CD4-positive, alpha-beta T cell treated with Interleukin-4 for 1 hour (primary cell): ENCODE results near the gene MEX3C.

ENCODE experiments used
- DNase-seq, 2 donors: peaks; one replicate each; pipeline ENCODE4 v3.0.0-alpha.2; 2020 to 2022

MEX3C gene

DNA sequence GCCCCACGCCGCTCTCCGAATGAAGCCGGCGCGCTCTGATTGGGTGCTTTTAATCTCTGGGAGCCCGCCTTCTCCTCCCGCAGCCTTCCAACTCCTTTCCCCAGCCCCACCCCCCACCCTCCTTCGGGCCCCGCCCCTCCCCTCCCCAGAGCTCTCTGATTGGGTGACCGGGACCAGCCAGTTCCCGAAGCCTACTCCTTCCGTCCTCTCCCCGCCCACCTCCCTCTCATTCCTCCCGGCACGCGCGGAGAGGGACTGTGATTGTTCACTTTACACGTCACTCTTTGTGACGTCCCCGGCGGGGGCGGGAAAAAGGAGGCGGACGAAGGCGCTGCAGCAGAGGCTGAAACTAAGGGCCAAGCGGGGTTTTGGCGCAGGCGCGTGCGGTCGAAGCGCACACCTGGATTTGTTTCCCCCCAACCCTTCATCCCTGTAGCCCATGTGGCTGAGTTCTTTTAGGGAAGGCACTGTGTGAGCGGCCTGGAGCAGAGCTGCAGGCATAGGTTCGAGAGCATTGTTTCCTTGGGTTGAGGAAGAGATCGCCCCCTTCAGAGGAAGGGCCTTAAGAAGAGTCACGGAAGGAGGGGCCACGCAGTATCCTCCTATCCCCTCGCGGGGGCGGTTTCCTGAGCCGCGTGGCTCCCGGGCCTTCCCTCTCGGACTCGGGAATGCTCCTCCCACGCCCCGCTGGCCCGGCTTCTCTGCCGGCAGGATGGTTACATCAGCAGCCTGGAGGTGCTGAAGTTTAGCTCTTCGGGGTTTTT is at the start of gene MEX3C:
TSS of gene MEX3C (minus strand) at position 21 of the 764 bp plus-strand sequence. CDS start 361 bp downstream, outside the sequence.
- peak; percentile 99 for DNase-seq

DNA sequence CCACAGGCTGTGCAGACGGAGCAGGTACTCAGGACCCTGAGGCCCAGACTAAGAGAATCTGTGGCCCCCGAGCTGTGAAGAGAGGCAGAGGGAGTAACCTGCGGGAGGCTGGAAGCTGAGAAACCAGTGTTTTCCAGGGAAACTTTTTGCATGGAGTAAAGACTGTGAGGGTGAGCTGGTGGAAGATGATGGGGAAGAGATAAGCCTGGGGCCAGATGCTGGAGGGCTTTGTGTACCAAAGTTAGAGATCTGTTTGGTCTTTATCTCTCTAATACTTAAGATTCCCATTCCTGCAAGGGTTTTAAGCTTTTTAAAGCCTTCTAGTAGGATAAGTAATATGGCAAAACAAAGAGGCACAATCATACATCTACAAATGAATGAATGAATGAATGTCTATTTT is 43.7 kb upstream of the MEX3C start:
- DNase-seq = no peak

DNA sequence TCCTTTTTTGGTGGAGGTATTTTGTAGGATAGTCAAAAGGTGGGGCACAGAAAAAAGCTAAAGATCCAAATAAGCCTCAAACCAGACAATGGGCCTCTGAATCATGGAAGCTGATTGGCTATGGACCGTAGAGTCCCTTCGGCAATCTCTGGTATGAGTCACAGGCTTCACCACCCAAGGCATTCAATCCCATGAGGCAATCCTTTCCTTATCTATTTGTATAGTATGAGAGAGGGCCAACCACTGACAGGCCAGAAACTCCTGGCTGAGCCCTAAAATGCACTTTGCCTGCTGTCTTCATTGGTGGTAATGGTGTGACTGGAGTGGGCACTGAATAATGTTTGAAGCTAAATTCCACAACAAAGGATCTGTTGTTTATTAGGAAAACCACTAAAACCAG is 38.7 kb upstream of the MEX3C start:
- no peak for DNase-seq

DNA sequence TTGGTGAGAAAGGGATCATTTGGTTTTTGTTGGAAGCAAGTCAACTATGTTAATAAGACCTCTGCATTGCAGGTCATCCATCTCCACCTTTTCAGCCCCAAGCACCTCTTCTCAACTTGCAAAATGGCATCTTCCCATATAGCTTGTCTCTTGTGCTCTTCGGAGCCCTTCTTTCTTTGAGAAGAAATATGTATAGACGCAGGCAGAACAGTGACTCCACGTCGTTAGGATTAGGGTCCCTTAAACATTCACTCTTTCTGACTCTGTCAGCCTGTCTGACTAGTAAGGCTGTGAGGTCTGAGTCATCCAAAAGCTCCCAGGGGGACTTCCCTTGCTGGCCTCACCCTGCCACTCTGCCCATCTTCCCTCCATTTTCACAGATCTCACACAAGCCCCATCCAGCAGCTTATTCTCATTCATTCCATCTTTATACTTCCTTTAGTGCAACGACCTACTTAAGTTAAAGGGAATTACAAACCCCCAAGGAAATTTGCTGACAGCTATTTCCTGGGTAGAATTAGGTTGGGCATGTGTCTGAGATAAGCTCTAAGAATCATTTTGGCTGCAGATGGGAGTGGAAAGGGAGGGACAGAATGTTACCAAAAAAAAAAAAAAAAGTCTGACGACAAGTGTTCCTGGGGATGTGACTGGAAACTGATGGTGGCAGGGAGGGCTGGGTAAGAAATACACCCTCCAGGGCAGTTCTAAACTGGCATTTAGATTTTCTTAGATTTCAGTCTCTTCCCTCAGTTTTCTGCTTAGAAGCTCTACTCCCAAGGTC is 37.7 kb upstream of the MEX3C start:
- DNase-seq = no peak

DNA sequence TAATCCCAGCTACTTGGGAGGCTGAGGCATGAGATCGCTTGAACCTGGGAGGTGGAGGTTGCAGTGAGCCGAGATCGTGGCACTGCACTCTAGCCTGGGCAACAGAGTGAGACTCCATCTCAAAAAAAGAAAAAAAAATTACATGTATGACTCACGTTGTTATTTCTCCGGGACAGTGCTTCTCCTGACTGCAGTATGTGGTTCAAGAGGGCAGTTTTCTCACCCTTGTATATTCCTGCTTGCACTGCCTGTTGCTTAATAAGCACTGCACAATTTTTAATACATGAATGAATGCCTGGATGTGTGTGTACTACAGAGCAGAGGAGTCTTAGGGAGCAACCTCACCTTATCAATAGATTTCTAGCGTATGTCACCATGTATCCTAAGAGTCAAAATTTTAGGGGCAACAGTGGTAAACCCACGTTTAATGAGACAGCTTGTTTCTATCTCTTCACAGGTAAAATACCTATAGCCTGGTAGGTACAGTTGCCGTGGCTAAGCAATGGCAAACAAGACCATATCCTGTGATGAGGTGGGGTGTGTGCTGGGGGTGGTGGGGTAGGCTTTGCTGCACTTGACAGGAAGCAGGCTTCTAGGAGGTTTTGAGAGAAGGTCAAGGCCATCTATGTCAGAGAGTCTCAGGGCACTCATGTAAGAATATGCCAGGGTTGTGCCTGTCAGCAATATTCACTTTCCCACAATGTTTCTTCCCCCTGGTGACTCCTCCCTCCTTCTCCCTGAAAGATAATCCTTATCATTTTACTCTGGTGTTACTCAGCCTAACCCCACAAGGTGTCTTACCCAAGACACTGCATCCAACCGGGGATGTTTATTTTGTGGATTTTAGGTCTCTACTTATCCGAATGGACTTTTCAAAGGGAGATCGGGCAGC is 36.9 kb upstream of the MEX3C start:
- no peak for DNase-seq

DNA sequence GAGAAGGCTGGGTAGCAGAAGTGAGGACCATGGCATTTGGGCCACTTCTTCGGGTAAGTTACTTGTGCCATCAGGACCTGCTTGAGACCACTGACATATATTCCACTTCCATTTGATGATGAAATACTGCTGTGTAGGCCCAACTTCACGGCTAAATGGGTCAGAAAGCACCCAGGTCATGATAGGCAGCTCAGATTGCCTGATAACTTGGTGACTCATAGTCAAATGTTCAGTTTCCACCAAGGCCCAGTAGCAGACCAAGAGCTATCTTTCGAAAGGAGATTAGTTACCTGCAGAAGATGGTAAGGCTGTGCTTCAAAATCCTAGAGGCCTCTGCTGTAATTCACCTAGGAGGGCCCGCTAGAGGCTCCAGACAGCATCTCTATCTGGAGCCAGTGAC is 31.8 kb upstream of the MEX3C start:
- no peak for DNase-seq

DNA sequence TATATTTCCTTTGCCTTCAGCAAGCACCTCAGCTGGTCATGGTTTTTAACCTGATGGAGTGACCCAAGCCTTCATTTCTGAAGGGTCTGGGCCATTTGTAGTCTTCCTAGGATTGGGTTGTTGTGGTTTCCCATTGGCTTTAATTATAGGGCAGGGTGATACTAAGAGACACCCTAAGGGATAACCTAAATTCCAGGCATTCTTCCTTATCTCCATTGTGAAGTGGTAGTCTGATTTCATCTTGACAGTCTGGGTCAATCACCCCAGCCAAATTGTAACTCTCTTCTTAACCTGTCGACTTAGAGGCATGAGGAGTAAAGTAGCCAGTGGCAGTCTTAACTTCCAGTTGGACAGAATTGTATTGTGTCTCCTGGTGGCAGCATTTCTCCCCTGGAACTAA is 30.2 kb upstream of the MEX3C start:
- no peak for DNase-seq

DNA sequence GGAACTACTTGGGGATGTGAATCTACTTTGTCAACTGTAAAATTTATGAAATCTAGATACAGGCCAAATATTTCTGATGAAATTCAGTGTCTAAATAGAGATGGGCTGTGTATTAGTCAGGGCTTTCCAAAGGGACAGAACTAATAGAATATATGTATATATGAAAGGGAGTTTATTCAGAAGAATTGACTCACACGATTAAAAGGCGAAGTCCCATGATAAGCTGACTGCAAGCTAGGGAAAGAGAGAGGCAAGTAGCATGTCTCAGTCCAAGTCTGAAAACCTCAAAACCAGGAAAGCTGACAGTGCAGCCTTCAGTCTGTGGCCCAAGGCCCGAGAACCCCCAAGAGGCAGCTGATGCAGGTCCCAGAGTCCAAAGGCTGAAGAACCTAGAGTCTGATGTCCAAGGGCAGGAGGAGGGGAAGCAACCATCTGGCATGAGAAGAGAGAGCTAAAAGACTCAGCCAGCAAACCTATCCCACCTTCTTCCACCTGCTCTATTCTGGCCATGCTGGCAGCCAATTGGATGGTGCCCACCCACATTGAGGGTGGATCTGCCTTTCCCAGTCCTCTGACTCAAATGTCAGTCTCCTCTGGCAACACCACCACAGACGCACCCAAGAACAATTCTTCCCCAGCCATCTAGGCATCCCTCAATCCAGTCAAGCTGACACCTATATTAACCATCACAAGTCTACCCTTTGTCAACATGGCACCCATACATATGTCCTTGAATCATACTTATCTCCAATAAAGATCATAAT is 29.3 kb upstream of the MEX3C start:
- DNase-seq = no peak

DNA sequence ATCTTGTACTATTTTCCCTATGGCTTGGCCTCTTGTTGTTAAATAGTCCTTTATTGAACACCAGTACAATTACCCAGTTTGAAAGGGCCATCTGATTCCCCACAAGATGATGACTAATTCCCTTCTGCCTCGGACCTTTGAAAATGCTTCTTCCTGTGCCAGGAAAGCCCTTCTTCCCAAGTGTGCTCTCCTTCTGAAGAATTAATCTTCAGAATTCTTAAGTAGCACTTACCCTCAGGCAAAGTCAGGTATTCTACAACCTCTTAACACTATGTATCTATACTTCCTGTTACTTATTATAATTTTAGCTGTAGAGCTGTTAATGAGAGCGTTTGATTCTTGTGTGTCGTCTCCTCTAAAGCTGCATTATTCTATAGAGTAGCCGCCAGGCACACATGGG is 28.6 kb upstream of the MEX3C start:
- no peak for DNase-seq

DNA sequence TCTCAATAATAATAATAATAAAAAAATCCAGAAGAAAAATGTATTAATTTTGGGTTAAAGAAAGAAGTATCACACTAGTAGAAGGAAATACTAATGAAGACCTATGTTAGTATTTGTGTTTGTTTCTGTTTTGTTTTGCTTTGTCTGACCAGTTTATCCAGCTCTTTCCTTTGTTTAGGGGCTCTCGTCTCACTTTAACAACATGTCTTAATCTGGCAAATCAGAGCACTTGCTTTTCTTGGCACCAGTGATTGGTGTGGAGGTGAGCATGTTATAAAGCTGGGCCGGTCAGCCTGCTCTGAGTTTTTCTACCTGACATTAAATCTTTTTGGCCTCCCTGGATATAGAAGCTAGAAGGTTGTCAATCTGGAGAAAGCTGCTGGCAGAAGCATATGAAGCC is 15.1 kb upstream of the MEX3C start:
- DNase-seq = no peak

DNA sequence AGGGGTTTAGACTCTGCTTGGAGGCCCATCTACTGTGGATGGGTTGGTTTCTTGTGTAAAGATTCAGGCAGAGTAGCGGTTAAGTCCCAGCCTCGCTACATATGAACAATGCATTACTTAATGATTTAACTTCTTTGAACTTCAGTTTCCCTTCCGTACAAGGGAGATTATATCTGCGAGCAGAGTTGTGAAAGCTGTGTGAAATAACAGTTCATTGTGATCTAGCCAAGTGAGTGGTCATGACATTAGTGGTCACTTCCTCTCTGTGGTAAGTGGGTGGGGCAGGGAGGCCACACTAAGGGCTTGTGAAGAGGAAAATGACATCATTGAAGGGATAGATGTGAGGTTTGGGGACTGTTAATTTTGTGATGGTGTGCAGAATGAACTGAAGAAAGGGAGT is 14.1 kb upstream of the MEX3C start:
- DNase-seq = peak; percentile 63 to 78

DNA sequence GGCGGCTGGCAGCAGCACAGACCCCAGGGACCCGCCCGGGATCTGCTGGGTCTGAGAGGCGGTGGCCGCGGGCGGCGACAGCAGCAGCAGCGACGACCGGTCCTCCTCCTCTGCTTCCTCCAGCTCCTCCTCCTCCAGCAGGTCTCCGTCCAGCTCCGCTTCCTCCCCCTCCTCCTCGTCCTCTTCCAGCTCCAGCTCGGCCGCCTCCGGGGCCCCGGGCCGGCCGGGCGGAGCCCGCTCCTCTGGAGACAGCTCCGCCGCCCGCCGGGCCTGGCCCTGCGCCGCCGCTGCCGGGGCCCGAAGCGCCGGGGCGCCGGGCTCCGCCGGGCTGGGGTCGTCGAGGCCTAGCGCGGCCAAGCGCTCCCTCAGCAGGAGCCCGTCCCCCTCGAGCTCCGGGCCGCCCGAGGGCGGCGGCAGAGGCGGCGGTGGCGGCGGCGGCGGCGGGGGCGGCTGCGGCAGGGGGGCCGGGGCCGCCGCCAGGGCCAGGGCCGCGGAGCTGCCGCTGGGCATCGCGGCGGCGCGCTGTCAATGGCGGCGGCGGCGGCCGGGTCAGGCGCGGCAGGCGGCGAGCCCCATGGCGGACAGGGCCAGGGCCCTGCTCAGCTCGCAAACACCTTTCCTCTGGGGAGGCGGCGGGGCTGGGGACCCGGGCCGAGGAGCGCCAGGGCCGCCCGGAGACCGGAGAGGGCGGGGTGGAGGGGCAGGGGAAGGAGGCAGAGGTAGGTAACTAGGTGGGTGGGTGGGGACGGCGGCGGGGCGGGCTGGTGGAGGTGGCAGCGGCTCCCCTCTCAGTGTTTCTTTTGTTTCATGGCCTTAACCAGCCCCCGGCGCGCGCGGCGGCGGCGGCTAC is 445 bp downstream of the MEX3C start:
- no peak for DNase-seq

DNA sequence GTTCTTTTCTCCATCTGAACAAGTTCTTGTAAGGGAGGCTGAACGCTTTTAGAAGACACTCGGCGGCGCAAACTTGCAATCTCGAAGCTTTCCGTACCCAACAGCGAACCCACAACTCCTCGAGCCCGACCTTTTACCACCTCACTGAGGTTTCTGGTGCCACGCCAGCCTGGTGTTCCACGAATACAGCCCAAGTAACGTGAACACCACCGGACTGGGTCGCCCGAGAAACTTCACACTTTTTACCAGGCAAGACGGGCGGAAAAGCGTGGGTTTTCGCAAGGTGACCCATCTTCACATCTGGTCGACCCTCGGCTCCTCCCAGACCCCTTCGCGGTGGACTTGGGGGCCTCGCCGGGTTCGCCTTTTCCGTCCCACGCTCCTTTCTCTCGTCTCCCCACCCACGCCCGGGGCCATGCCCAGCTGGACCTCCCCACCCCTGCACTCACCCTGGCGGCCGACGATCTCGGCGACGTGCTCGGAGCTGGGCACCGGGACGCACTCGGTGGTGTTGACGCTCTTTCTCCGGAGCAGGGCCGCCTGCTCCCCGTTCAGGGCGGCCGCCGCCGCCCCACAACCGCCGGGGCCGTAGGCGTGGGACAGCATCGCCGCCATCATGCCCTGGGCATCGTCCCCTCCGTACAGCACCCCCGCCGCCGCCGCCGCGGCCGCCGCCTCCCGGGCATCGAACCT is 1.2 kb downstream of the MEX3C start:
- peak; percentile 47 to 50 for DNase-seq

DNA sequence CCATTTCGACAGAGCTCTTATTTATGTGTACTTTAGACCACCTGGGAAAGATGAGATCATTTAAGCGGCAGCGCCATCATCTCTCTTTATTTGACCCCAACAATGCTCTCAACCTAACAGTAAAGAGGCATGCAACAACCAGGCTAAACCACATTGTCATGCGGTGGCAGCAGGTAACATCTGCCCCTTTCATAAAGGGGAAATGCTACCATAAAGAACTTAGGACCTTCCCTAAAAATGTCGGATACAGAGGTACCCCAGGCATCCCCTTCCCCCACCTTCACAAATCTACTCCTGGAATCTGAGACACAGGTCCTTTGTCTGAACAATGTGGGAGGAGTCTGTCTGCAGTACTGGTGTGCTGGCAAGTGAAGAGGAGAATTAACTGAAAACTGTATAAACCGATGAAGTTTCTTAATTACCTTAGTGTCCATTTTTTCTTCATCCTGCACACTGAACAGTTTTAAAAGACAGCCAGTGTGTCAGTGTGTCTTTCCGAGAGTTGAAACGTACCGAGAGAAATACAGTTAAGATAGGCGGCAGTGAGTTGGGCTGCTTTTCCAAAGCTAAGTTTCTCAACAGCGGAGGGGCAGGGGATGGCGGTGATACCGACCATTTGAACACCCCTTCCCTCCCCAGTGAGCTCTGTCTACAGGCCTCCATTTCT is 1.9 kb downstream of the MEX3C start:
- DNase-seq = peak; percentile 47 to 57

DNA sequence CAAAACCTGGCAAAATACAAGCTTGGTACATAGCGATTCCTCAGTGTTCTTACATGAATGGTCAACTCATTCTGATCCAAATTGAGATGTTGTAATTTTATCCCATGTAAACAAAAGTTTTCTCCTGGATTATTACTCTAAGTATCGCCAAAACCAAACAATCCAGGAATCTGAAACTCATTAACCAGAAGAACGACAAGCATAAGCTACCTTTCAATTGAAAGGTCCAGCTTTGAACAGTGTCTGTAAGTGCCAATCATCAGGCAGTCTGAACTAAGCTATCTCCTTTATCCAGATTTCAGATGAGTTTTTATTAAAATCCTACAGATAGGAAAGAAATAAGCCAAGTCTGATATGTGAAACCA is 2.4 kb downstream of the MEX3C start:
- no peak for DNase-seq

DNA sequence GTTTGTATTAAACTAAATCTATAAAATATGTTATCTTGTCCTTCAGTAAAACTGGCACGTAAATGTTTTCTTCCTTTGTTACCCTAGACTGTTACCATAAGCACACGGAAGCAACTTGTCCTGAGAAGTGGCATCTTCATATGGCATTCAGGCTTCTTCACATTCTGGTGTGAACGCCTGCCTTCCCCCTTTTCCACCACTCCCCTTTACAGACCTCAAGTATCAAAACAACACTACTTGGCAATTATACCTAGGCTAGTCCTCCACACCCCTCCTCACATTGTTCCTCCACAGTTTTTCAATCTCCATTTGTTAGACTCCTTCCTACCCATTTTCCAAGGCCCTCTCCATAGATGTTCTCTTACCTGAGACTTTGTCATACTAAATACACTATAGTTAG is 2.9 kb downstream of the MEX3C start:
- peak in 1 of 2 donors; percentile 22 for DNase-seq

DNA sequence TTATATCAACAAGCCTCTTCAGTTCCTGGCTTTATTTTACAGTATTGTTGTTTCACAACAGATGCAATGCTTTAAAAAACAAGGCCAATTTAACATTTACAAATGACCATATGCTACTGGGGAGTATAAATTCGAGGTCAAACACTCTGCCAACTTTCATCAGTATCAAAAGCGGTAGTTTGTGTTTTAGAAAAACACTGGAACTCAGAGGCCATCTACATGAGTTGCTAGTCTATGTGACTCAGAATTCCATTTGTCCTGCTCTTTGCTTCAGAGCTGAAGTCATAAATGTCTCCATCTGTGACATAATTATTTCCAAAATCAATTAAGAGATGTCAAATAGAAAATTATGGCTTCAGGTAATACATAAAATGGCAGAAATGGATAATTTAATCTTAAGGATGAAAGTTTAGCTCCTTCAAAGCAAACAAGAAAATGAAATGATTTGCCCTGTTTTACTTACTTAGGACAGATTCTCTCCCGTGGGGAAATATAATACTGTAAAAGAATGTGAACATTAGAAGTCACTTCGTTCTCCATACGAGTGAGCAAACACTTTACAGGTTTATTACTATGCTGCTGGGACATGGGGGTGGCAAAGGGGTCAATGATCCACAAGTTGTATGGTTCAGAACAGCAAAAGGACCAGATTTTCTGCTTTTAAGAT is 3.7 kb downstream of the MEX3C start:
- no peak for DNase-seq

DNA sequence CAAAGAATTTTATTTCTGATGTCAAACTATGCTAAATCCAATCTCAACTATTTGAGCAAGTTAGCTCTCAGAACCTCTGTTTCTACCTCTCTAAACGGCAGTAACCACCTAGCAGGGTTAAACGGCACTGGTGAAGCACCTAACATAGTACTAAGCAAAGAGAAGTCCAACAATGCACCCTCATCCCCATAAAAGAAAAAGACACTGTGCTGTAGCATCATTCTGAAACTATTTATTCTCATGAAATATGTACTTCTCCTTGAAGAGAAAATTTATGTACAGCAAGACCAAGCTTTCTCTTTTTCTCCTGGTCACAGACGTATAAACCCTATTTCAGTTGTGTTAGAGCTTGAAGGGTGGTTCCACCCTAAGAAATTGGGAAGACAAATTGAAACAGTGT is 4.8 kb downstream of the MEX3C start:
- no peak for DNase-seq

DNA sequence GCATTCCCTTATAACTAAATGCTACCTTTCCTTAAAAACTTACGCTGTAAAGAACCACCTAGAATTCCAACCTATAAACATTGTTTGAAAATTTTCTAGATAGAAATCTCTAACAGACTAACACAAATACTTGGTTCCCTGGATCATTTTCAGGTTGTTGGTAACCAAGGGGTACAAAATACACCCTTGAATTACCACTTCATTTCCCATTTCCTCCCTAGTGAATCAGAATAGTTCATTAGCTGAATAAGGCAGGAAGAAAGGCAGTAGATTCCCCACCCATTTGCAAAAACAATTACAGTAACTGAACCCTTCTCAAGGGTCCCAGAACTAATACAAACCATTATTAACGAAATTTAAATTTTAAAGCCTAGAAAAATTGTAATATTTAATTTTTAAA is 5.5 kb downstream of the MEX3C start:
- no peak for DNase-seq
